ENCODE measurements around the gene MBD3L2B.
"Not testable (repeated sequence)": the region's sequence is repeated elsewhere in the genome, so short reads cannot be mapped to it uniquely, and the experiment has no call there.

Gene MBD3L2B

DNA sequence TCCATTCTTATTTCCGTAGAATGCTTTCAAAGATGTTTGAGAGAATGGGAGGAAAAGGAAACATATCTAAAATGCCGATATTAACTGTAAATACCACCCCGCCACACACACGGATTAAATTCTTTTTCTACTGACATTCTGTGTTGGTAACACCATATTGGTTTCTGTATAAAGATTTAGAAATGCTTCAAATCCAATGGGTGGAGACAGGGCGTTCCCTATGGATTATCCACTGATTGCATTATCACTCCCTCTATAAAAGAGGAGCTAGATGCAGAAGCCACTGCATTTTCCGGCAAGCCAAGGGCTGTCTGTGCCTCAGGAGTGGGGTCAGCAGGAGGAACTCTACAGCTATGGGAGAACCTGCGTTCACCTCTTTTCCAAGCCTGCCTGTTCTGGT is 27.8 kb upstream of the MBD3L2B start, which contains the start of gene MBD3L2:
TSS of gene MBD3L2 (plus strand) at position 301 of the 400 bp plus-strand sequence. CDS start at position 354, 53 bp downstream.
- not testable (repeated sequence) for H3K27ac Mint-ChIP-seq; H3K4me1 Mint-ChIP-seq; ATAC-seq; DNase-seq (ENCODE audit: low spot score in 2 of 2); H3K36me3 Mint-ChIP-seq; H3K4me3 Mint-ChIP-seq; H3K9me3 Mint-ChIP-seq

- ATAC-seq; H3K36me3 Mint-ChIP-seq; DNase-seq (ENCODE audit: low spot score in 2 of 2); H3K27ac Mint-ChIP-seq; H3K4me3 Mint-ChIP-seq; H3K4me1 Mint-ChIP-seq; H3K9me3 Mint-ChIP-seq: not testable (repeated sequence)
Measured at GRCh38 chr19:7041563-7041962, 20.3 kb upstream of the MBD3L2B start.

- DNase-seq (ENCODE audit: low spot score in 2 of 2); H3K4me1 Mint-ChIP-seq; H3K36me3 Mint-ChIP-seq; H3K4me3 Mint-ChIP-seq; ATAC-seq; H3K27ac Mint-ChIP-seq; H3K9me3 Mint-ChIP-seq: not testable (repeated sequence)
Measured at GRCh38 chr19:7040079-7040478, 18.8 kb upstream of the MBD3L2B start, which contains the start of gene MBD3L4. Gene MBD3L4 (minus strand): TSS chr19:7040179. CDS start chr19:7040144, 35 bp downstream.

- H3K9me3 Mint-ChIP-seq; H3K4me3 Mint-ChIP-seq; H3K36me3 Mint-ChIP-seq; H3K27ac Mint-ChIP-seq; H3K4me1 Mint-ChIP-seq; ATAC-seq; DNase-seq (ENCODE audit: low spot score in 2 of 2): not testable (repeated sequence)
Measured at GRCh38 chr19:7030278-7030677, 9.0 kb upstream of the MBD3L2B start, which contains the start of gene MBD3L5. Gene MBD3L5 (plus strand): TSS chr19:7030578. CDS start chr19:7030612, 34 bp downstream.

- not testable (repeated sequence) for DNase-seq (ENCODE audit: low spot score in 2 of 2); H3K27ac Mint-ChIP-seq; H3K9me3 Mint-ChIP-seq; H3K4me3 Mint-ChIP-seq; H3K4me1 Mint-ChIP-seq; H3K36me3 Mint-ChIP-seq; ATAC-seq
Measured at GRCh38 chr19:7028790-7029189, 7.6 kb upstream of the MBD3L2B start.

- Mint-ChIP-seq H3K27ac (no peak overlapping the region), H3K9me3 (no peaks in the 10 kb centered on the region), H3K36me3 (no peaks in the 10 kb centered on the region), H3K4me3 (no peak overlapping the region), H3K4me1 (peaks cover 3% of the 10 kb centered on the region)
- DNase-seq (ENCODE audit: low spot score in 2 of 2): peak in 1 of 2 donors; percentile 20
- ATAC-seq: no peak
Measured at GRCh38 chr19:7018828-7019227, 2.4 kb downstream of the MBD3L2B start.

GRCh38 chr19:7013678-7014077 is 7.6 kb downstream of the MBD3L2B start:
- peaks cover 32% of the 10 kb centered on the region for H3K4me1 Mint-ChIP-seq
- peak overlapping the region; percentile 51 for H3K27ac Mint-ChIP-seq
- H3K9me3 Mint-ChIP-seq: no peaks in the 10 kb centered on the region
- DNase-seq (ENCODE audit: low spot score in 2 of 2) (peak in 1 of 2 donors; percentile 45), ATAC-seq (peak; percentile 86)
- H3K36me3 Mint-ChIP-seq: no peaks in the 10 kb centered on the region
- H3K4me3 Mint-ChIP-seq: no peak overlapping the region

DNA sequence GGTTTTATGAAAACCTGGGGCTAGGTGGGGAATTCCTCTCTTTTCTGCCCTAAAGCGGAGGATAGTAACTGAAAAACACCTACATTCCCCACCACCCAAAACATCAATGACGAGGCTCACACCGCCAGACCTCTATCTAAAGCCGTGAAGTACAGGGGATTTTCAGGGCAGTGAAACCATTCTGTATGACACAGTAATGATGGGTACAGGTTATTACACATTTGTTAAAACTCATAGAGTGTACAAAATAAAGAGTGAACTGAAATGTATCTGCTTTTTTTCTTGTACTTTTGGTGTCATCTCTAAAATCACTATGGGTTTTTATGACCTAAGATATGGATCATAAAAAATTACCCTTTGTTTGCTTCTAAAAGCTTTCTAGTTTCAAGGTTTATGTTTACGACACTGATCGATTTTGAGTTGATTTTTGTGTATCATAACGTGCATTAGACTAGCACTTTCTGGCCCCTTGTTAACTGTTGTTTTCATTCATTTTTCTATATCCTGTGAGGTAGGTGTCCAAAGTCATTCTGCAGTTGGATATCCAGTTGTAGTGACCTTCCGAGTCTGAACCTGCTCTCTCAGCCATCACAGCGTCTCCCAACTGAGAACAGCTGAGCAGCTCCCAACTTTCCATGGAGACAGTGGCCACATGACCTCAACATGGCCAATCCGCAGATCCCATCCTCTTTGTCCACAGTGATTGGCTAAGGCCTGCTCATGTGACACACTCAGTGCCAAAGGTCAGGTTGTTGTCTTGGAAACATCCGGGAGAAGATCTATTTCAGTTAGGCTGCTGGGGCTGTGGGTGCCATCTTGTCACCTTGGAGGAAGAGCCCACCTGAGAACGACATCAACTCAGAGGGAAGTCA is 10.3 kb downstream of the MBD3L2B start:
- Mint-ChIP-seq H3K4me1 (peaks cover 46% of the 10 kb centered on the region), H3K4me3 (peak overlapping the region; percentile 16), H3K9me3 (no peaks in the 10 kb centered on the region), H3K27ac (peak overlapping the region; percentile 44), H3K36me3 (no peaks in the 10 kb centered on the region)
- ATAC-seq: peak; percentile 93
- DNase-seq (ENCODE audit: low spot score in 2 of 2): peak in 1 of 2 donors; percentile 49

- Mint-ChIP-seq H3K9me3 (no peaks in the 10 kb centered on the region), H3K27ac (no peak overlapping the region), H3K4me1 (peaks cover 42% of the 10 kb centered on the region), H3K36me3 (no peaks in the 10 kb centered on the region), H3K4me3 (no peak overlapping the region)
- peak in 1 of 2 donors; percentile 36 for DNase-seq (ENCODE audit: low spot score in 2 of 2)
- ATAC-seq: no peak
Measured at GRCh38 chr19:7007859-7008258, 13.4 kb downstream of the MBD3L2B start.

- no peaks in the 10 kb centered on the region for H3K36me3 Mint-ChIP-seq
- DNase-seq (ENCODE audit: low spot score in 2 of 2): no peak
- peaks cover 38% of the 10 kb centered on the region for H3K4me1 Mint-ChIP-seq
- no peak overlapping the region for H3K27ac Mint-ChIP-seq
- no peak overlapping the region for H3K4me3 Mint-ChIP-seq
- H3K9me3 Mint-ChIP-seq: no peaks in the 10 kb centered on the region
- ATAC-seq: no peak
Measured at GRCh38 chr19:7006135-7006704, 15.0 kb downstream of the MBD3L2B start.

DNA sequence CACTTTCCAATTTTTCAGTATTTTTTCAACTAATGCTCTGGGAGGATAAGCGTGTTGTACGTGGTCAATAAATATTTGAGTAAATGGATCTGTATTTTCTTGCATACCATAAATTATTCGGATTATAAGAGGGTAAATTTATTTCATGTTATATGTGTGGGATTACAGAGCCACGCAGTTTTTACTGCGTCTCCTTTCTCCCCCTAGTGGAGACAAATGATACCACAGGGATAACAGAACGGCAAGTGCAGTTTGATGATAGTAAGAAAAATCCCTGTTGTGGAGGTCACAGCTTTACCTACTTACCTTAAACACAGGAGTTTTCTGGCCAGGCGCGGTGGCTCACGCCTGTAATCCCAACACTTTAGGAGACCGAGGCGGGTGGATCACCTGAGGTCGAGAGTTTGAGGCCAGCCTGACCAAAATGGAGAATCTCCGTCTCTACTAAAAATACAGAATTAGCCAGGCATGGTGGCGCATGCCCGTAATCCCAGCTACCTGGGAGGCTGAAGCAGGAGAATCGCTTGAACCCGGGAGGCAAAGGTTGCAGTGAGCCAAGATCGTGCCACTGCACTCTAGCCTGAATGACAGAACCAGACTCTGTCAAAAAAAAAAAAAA is 16.8 kb downstream of the MBD3L2B start:
- DNase-seq (ENCODE audit: low spot score in 2 of 2): no peak
- H3K4me1 Mint-ChIP-seq: peaks cover 25% of the 10 kb centered on the region
- no peak overlapping the region for H3K27ac Mint-ChIP-seq
- no peak overlapping the region for H3K4me3 Mint-ChIP-seq
- H3K36me3 Mint-ChIP-seq: no peaks in the 10 kb centered on the region
- H3K9me3 Mint-ChIP-seq: no peaks in the 10 kb centered on the region
- peak; percentile 61 for ATAC-seq

DNA sequence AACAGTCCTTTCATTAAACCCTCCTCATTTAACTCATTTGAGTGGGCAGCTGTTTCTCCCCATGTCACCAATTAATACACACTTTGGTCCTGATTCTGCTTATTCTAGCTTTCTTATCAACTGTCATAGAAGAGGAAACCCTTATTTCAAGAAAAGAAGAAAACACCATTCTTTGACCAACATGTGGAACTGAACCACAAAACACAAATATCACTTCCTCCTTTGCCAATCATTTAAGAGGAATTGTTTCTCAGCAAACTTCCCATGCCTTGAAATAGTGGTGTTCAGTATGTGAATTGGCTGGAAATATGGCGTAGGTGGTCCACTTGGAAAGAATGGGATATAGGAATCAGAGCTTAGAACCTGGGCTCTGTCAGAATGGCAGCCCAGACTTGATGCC is 20.4 kb downstream of the MBD3L2B start:
- ATAC-seq (no peak), DNase-seq (ENCODE audit: low spot score in 2 of 2) (no peak)
- Mint-ChIP-seq H3K27ac (no peak overlapping the region), H3K9me3 (no peaks in the 10 kb centered on the region), H3K4me3 (no peak overlapping the region), H3K4me1 (peaks cover 4% of the 10 kb centered on the region), H3K36me3 (peaks cover 4% of the 10 kb centered on the region)

GRCh38 chr19:7000333-7000732 is 20.9 kb downstream of the MBD3L2B start:
- DNase-seq (ENCODE audit: low spot score in 2 of 2) (no peak), ATAC-seq (no peak)
- H3K4me3 Mint-ChIP-seq: no peak overlapping the region
- no peaks in the 10 kb centered on the region for H3K9me3 Mint-ChIP-seq
- H3K27ac Mint-ChIP-seq: no peak overlapping the region
- peaks cover 7% of the 10 kb centered on the region for H3K4me1 Mint-ChIP-seq
- peaks cover 9% of the 10 kb centered on the region for H3K36me3 Mint-ChIP-seq

- ATAC-seq (no peak), DNase-seq (ENCODE audit: low spot score in 2 of 2) (no peak)
- Mint-ChIP-seq H3K4me3 (no peak overlapping the region), H3K4me1 (peaks cover 11% of the 10 kb centered on the region), H3K36me3 (peaks cover 13% of the 10 kb centered on the region), H3K9me3 (peaks cover 3% of the 10 kb centered on the region), H3K27ac (no peak overlapping the region)
Measured at GRCh38 chr19:6999933-7000332, 21.3 kb downstream of the MBD3L2B start.

DNA sequence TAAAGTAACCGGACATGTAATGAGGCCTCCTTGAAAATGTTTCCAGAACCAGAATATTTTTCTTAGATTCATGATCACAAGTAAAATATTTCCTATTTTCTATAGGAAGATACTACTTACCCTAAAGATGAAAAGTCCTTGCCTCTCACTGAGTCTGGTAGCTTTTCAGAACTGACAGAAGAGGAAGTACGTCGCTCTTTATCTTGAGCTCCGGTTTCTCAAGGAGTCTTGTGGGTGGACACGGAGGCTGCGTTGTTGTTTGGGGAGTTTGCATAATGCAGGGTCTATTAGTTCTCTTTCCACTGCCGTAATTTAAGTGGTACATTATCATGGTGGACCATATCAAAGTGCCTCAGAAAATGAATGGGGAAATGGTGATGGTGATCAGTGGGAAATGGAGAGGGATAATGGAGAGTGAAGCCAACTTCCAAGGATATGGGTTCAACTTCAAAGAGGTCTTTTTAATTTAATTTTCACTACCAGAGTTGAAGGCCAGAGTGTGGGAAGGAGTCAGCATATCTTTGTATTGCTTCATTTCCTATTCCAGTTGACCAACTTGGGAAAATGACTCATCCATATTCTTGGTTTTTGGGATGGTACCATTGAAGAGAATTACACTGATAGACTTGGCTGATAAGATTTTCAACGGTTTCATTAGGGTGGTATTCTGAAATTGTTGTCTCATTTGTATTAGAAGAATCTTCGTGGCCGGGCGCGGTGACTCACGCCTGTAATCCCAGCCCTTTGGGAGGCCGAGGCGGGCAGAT is 23.4 kb downstream of the MBD3L2B start:
- DNase-seq (ENCODE audit: low spot score in 2 of 2) (no peak), ATAC-seq (no peak)
- Mint-ChIP-seq H3K4me1 (peaks cover 10% of the 10 kb centered on the region), H3K9me3 (peaks cover 5% of the 10 kb centered on the region), H3K27ac (no peak overlapping the region), H3K36me3 (peaks cover 15% of the 10 kb centered on the region), H3K4me3 (no peak overlapping the region)
